Transverse colon (tissue), 4 donors: ENCODE data around the gene RUFY4. TPM values are rescaled to one million over a fixed set of nuclear protein-coding genes. Genes with fewer than 3 reads are reported as not detected.

ENCODE experiments used
- DNase-seq: peaks from one replicate; pipeline ENCODE4 v3.0.0-alpha.2; 2019
- H3K27ac ChIP-seq, 4 donors: fragments of 200-600 bp; sonication (generic); 2 replicates each; pipeline ENCODE4 v1.5.1; 2016 to 2018; ENCODE audit warnings: inconsistent platforms in 4 of 4
- H3K27me3 ChIP-seq: fragments of 200-600 bp; sonication (generic); 2 replicates; pipeline ENCODE4 v1.5.1; 2017; ENCODE audit warnings: inconsistent platforms
- H3K36me3 ChIP-seq, 4 donors: fragments of 200-600 bp; sonication (generic); 2 replicates each; pipeline ENCODE4 v1.5.1; 2017 to 2019; ENCODE audit warnings: inconsistent platforms in 4 of 4
- H3K4me1 ChIP-seq, 4 donors: fragments of 200-600 bp; sonication (generic); 2 replicates each; pipeline ENCODE4 v1.5.1; 2017 to 2020; ENCODE audit warnings: inconsistent platforms in 4 of 4
- H3K4me3 ChIP-seq, 4 donors: fragments of 200-600 bp; sonication (generic); 1 replicate in 1 of 4; 2 replicates in 3 of 4; pipeline versions ENCODE4 v1.5.1 to v1.6.1; 2017 to 2019; ENCODE audit warnings: inconsistent platforms in 4 of 4
- H3K9me3 ChIP-seq, 2 donors: fragments of 200-600 bp; sonication (generic); 2 replicates each; pipeline ENCODE4 v1.5.1; 2017 to 2019; ENCODE audit warnings: inconsistent platforms in 2 of 2
- CTCF ChIP-seq, 5 experiments: fragments of 200-600 bp in 3 of 5; fragments of 450-650 bp in 2 of 5; sonication (generic) in 3 of 5; IDR thresholded peaks; 1 replicate in 2 of 5; 2 replicates in 3 of 5; pipeline ENCODE4 v1.5.1; 2016 to 2017; ENCODE audit warnings: antibody characterized with exemption in 5 of 5, inconsistent platforms in 3 of 5, mild to moderate bottlenecking in 2 of 5, moderate library complexity in 1 of 5
- EP300 ChIP-seq: sonication (generic); formaldehyde crosslinking; IDR thresholded peaks from one replicate; pipeline ENCODE4 v1.6.1; 2017; ENCODE audit warnings: antibody characterized with exemption, low read depth
- POLR2A ChIP-seq: fragments of 450-650 bp; IDR thresholded peaks from one replicate; pipeline ENCODE4 v1.6.1; 2016; ENCODE audit warnings: antibody characterized with exemption, mild to moderate bottlenecking, moderate library complexity
- POLR2AphosphoS5 ChIP-seq, 3 donors: sonication (generic); formaldehyde crosslinking; IDR thresholded peaks; one replicate each; pipeline ENCODE4 v1.6.1; 2016; ENCODE audit warnings: antibody characterized with exemption in 3 of 3
- WGBS, 2 donors: methylation state at CpG; one replicate each; pipeline ENCODE4 v1.1.5; 2018; ENCODE audit warnings: low coverage in 1 of 2; 5-methylcytosine and 5-hydroxymethylcytosine counted together
- in situ Hi-C, 4 donors: fragments of 200-750 bp; cut with MboI; loops; one replicate each; pipeline versions ENCODE4 v1.15.0 to v1.15.1; 2017; ENCODE audit warnings: low sequenced_read_pairs in 3 of 4, low pct_ligation_motif_present in 1 of 4, low pct_unique_long_range_greater_than_20kb in 1 of 4
- intact Hi-C: fragments of 100-400 bp; cut with DNase I; formaldehyde crosslinking; loops from one replicate; pipeline ENCODE4 v1.15.1; 2023; ENCODE audit warnings: low total_unique reads
- total RNA-seq, 4 donors: library from RNA; depleted of rRNA; stranded (reverse); fragments of >200 nt; gene quantifications; one replicate each; pipeline ENCODE4 v1.1.0, GENCODE V29; 2016

The RUFY4 gene
- total RNA-seq, 4 donors from 2014 or later: 1.9 TPM; not detected in 3

- Histone ChIP-seq H3K27me3 (no peaks in the 10 kb centered on the region), H3K4me1 (no peaks in the 10 kb centered on the region), H3K9me3 (no peaks in the 10 kb centered on the region), H3K4me3 (no peak overlapping the region), H3K27ac (no peak overlapping the region), H3K36me3 (no peaks in the 10 kb centered on the region)
- intact Hi-C loops: no loop called here
- TF ChIP-seq EP300 (no peak), CTCF (IDR thresholded peaks at IDR 0.05) (no peak), POLR2A (no peak)
- in situ Hi-C loops: no loop called here
- WGBS, 2 donors: 47 to 60% methylated on average over 6 to 15 of the region's 15 CpGs
- DNase-seq: no peak
Observed at GRCh38 chr2:218079943-218080913, 11.2 kb downstream of the RUFY4 start.

- H3K4me3 ChIP-seq: no peak overlapping the region
- 48 to 56% methylated on average over 2 of the region's 2 CpGs for WGBS, 2 donors
- no peak overlapping the region for H3K27ac ChIP-seq
- in situ Hi-C loops: no loop called here
- no peaks in the 10 kb centered on the region for H3K36me3 ChIP-seq
- no peaks in the 10 kb centered on the region for H3K9me3 ChIP-seq
- H3K27me3 ChIP-seq: no peaks in the 10 kb centered on the region
- intact Hi-C loops: no loop called here
- TF ChIP-seq POLR2AphosphoS5 (IDR thresholded peaks at IDR 0.05) (no peak), CTCF (IDR thresholded peaks at IDR 0.05) (no peak), POLR2A (no peak), EP300 (no peak)
- no peak for DNase-seq
- no peaks in the 10 kb centered on the region for H3K4me1 ChIP-seq
Observed at GRCh38 chr2:218081063-218081462, 12.0 kb downstream of the RUFY4 start.

GRCh38 chr2:218081695-218082094 is 12.6 kb downstream of the RUFY4 start:
- H3K27me3 ChIP-seq: no peaks in the 10 kb centered on the region
- 60 to 87% methylated on average over 1 to 7 of the region's 7 CpGs for WGBS, 2 donors
- no peaks in the 10 kb centered on the region for H3K4me1 ChIP-seq
- no peak overlapping the region for H3K4me3 ChIP-seq
- H3K27ac ChIP-seq: no peak overlapping the region
- no peak for DNase-seq
- H3K9me3 ChIP-seq: peaks cover 1 to 6% of the 10 kb centered on the region in 2 donors
- in situ Hi-C loops: no loop called here
- intact Hi-C loops: no loop called here
- H3K36me3 ChIP-seq: no peaks in the 10 kb centered on the region
- no peak for TF ChIP-seq POLR2A
- TF ChIP-seq CTCF (IDR thresholded peaks at IDR 0.05): no peak
- no peak for TF ChIP-seq EP300

GRCh38 chr2:218082586-218083351 is 13.7 kb downstream of the RUFY4 start:
- intact Hi-C loops: no loop called here
- DNase-seq: no peak
- TF ChIP-seq EP300 (no peak), CTCF (IDR thresholded peaks at IDR 0.05) (no peak), POLR2AphosphoS5 (IDR thresholded peaks at IDR 0.05) (no peak), POLR2A (no peak)
- WGBS, 2 donors: 64 to 67% methylated on average over 11 to 14 of the region's 14 CpGs
- H3K27ac ChIP-seq: no peak overlapping the region
- H3K4me3 ChIP-seq: no peak overlapping the region
- in situ Hi-C loops: no loop called here
- H3K4me1 ChIP-seq: no peaks in the 10 kb centered on the region
- H3K27me3 ChIP-seq: no peaks in the 10 kb centered on the region
- H3K36me3 ChIP-seq: no peaks in the 10 kb centered on the region
- H3K9me3 ChIP-seq: peaks cover 12 to 13% of the 10 kb centered on the region in 2 donors
